ENCODE measurements around the gene BTBD6. TPM values are rescaled to one million over a fixed set of nuclear protein-coding genes. Genes with fewer than 3 reads are reported as not detected.

Gene BTBD6
- total and polyA plus RNA-seq, 2 of the 8 experiments (the other 6 are each of a cell fraction or from before 2014, with no cell fraction given) = 10.1 to 10.2 TPM

DNA sequence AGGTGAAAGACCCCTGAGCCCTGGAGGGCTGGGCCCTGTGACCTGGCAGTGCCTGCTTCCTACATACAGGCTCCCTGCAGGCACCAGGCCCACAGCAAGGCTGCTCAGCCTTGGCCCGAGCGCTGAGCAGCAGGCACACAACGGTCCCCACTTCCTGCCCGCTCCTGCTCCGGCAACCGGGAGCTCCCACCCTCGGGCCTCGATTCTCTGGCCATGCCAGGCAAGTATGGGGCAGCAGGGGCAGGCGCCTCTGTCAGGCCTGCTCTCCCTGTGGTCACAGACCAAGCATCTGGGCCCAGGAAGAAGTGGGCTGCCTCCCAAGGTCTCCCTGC, 36.6 kb upstream of the BTBD6 start:
- no peaks in the 10 kb centered on the region for H3K79me2 ChIP-seq (ENCODE audit: control insufficient read depth in 1 of 2, insufficient read depth in 2 of 2, low read length in 2 of 2)
- no peak overlapping the region for H2AK5ac ChIP-seq (ENCODE audit: low read depth, low read length)
- H3K4me1 ChIP-seq (replicated peaks in 1 of 4; ENCODE audit: control insufficient read depth in 3 of 4, insufficient read depth in 4 of 4, low read length in 3 of 4) = no peaks in the 10 kb centered on the region
- H2BK12ac ChIP-seq (ENCODE audit: low read depth, low read length) = no peak overlapping the region
- no peak overlapping the region for H3K9ac ChIP-seq (replicated peaks in 1 of 4; ENCODE audit: extremely low read depth in 1 of 4, low read depth in 3 of 4, low read length in 3 of 4)
- no peak overlapping the region for H2BK20ac ChIP-seq (ENCODE audit: low read length)
- H4K20me1 ChIP-seq (replicated peaks in 1 of 2; ENCODE audit: control insufficient read depth in 1 of 2, insufficient read depth in 2 of 2, low read length in 2 of 2) = peaks cover 0 to 16% of the 10 kb centered on the region in 2 experiments
- no peak overlapping the region for H3K4ac ChIP-seq (replicated peaks; ENCODE audit: insufficient read length, low read depth, low read length)
- H3K27me3 ChIP-seq (replicated peaks in 1 of 4; ENCODE audit: control insufficient read depth in 3 of 4, extremely low read depth in 1 of 4, insufficient read depth in 3 of 4, low read length in 3 of 4) = no peaks in the 10 kb centered on the region; a peak in 1 of 7 replicates
- FAIRE-seq = no peak
- CTCF ChIA-PET (ENCODE audit: partially characterized antibody) = interaction anchor here (1.0 to 3.3 kb wide), 4 partner anchors 9 to 140 kb away, joined by 3 to 24 read pairs (median 4); no protein-coding TSS in a partner anchor
- no peak overlapping the region for H4K91ac ChIP-seq (replicated peaks; ENCODE audit: insufficient read length, low read length)
- no peak overlapping the region for H3K27ac ChIP-seq (ENCODE audit: low read depth, low read length)
- H3K23ac ChIP-seq (ENCODE audit: insufficient read length) = no peak overlapping the region
- no peak overlapping the region for H3K14ac ChIP-seq (ENCODE audit: insufficient read length)
- H3K79me1 ChIP-seq (ENCODE audit: low read depth, low read length) = peaks cover 4% of the 10 kb centered on the region; the same call in 1 of the 2 replicates
- no peak overlapping the region for H2BK5ac ChIP-seq (ENCODE audit: low read depth, low read length)
- no peak overlapping the region for H2BK15ac ChIP-seq (ENCODE audit: low read length)
- no peak overlapping the region for H2AFZ ChIP-seq (ENCODE audit: low read length)
- H2BK120ac ChIP-seq (replicated peaks; ENCODE audit: low read depth, low read length) = no peak overlapping the region
- H3K4me2 ChIP-seq (ENCODE audit: insufficient read depth in 1 of 2, low read depth in 2 of 2, low read length in 2 of 2) = no peak overlapping the region
- POLR2A ChIA-PET (ENCODE audit: partially characterized antibody) = no interaction called here
- no peak for DNase-seq (ENCODE audit: low read depth in 1 of 2, low spot score in 2 of 2)
- no peak overlapping the region for H3K4me3 ChIP-seq (ENCODE audit: extremely low read depth in 1 of 4, insufficient read depth in 2 of 4, low read depth in 3 of 4, low read length in 4 of 4)
- H4K8ac ChIP-seq (ENCODE audit: extremely low read depth, insufficient read depth, low read length) = no peak overlapping the region
- no peak overlapping the region for H4K5ac ChIP-seq (ENCODE audit: insufficient read length, low read depth, low read length)
- no peaks in the 10 kb centered on the region for H3K9me3 ChIP-seq (ENCODE audit: insufficient read depth in 2 of 2, low read depth in 1 of 2, low read length in 1 of 2)
- no peak overlapping the region for H3K18ac ChIP-seq (ENCODE audit: extremely low read depth, low read length)
- H3K36me3 ChIP-seq (ENCODE audit: control insufficient read depth in 2 of 4, insufficient read depth in 4 of 4, low read length in 3 of 4) = no peaks in the 10 kb centered on the region; a peak in 1 of 8 replicates
- H3K23me2 ChIP-seq (ENCODE audit: low read depth, low read length) = peaks cover 3% of the 10 kb centered on the region; the same call in 1 of the 2 replicates
- WGBS, 2 experiments (ENCODE audit: extremely low coverage in 1 of 2, insufficient coverage in 1 of 2, insufficient read length in 1 of 2, insufficient replicate concordance in 2 of 2, low coverage in 1 of 2, low lambda C conversion rate in 2 of 2, missing lambda C conversion rate in 1 of 2) = 75% methylated on average over 9 of the region's 9 CpGs; no CpG with 5 or more reads in 1 of the 2 experiments
- H3K56ac ChIP-seq (replicated peaks; ENCODE audit: insufficient read length, low read depth, low read length) = no peak overlapping the region
- TF ChIP-seq, protein P1, sequence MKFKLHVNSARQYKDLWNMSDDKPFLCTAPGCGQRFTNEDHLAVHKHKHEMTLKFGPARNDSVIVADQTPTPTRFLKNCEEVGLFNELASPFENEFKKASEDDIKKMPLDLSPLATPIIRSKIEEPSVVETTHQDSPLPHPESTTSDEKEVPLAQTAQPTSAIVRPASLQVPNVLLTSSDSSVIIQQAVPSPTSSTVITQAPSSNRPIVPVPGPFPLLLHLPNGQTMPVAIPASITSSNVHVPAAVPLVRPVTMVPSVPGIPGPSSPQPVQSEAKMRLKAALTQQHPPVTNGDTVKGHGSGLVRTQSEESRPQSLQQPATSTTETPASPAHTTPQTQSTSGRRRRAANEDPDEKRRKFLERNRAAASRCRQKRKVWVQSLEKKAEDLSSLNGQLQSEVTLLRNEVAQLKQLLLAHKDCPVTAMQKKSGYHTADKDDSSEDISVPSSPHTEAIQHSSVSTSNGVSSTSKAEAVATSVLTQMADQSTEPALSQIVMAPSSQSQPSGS (IDR thresholded peaks at IDR 0.05; ENCODE audit: low read length) = no peak
- no peak for TF ChIP-seq GTF2F1 (IDR thresholded peaks at IDR 0.05; ENCODE audit: borderline replicate concordance, low read depth, low read length)
- TF ChIP-seq BACH1 (IDR thresholded peaks at IDR 0.05; ENCODE audit: low read length) = no peak
- no peak for TF ChIP-seq ASH2L (IDR thresholded peaks at IDR 0.05; ENCODE audit: low read length)
- TF ChIP-seq CBX8 (IDR thresholded peaks at IDR 0.05; ENCODE audit: borderline replicate concordance, low read depth, low read length) = no peak
- TF ChIP-seq TCF12 (IDR thresholded peaks at IDR 0.05; ENCODE audit: low read depth, low read length) = no peak
- TF ChIP-seq BCL11A (IDR thresholded peaks at IDR 0.05; ENCODE audit: low read depth in 2 of 2, low read length in 2 of 2) = no peak
- TF ChIP-seq SIX5 (IDR thresholded peaks at IDR 0.05; ENCODE audit: low read depth, low read length) = no peak
- TF ChIP-seq, protein P2, sequence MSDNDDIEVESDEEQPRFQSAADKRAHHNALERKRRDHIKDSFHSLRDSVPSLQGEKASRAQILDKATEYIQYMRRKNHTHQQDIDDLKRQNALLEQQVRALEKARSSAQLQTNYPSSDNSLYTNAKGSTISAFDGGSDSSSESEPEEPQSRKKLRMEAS (IDR thresholded peaks at IDR 0.05) = no peak
- TF ChIP-seq ATF3 (IDR thresholded peaks at IDR 0.05; ENCODE audit: insufficient read depth, low read depth, low read length) = no peak
- TF ChIP-seq SP2 (IDR thresholded peaks at IDR 0.05; ENCODE audit: low read length) = no peak
- no peak for TF ChIP-seq CEBPB (IDR thresholded peaks at IDR 0.05; ENCODE audit: low read depth, low read length)
- no peak for TF ChIP-seq MAFK (IDR thresholded peaks at IDR 0.05; ENCODE audit: low read depth, low read length)

Measured in H1 (cell line).